Endodermal cell (in vitro differentiated cells): ENCODE measurements around the gene LCE1F. TPM values are rescaled to one million over a fixed set of nuclear protein-coding genes. Genes with fewer than 3 reads are reported as not detected.

ENCODE experiments used
- DNase-seq: peaks from one replicate; pipeline ENCODE4 v3.0.0-alpha.2; 2017
- H3K27ac ChIP-seq: 2 replicates; pipeline ENCODE4 v1.5.1; 2013; ENCODE audit warnings: mild to moderate bottlenecking, low read depth, low read length, moderate library complexity
- H3K27me3 ChIP-seq: 2 replicates; pipeline ENCODE4 v1.6.1; 2013; ENCODE audit warnings: mild to moderate bottlenecking, low read length, moderate library complexity; ENCODE audit not compliant: insufficient read depth, control insufficient read depth, poor library complexity, severe bottlenecking
- H3K36me3 ChIP-seq: 2 replicates; pipeline ENCODE4 v1.7.0; 2013; ENCODE audit warnings: mild to moderate bottlenecking, low read length, moderate library complexity; ENCODE audit not compliant: control insufficient read depth, insufficient read depth
- H3K4me1 ChIP-seq: one replicate; pipeline ENCODE4 v1.7.0; 2013; ENCODE audit warnings: low read length; ENCODE audit not compliant: control insufficient read depth, insufficient read depth
- H3K4me3 ChIP-seq: 2 replicates; pipeline ENCODE4 v1.5.1; 2013; ENCODE audit warnings: mild to moderate bottlenecking, low read length, moderate library complexity
- H3K9ac ChIP-seq: 2 replicates; pipeline ENCODE4 v1.6.1; 2013; ENCODE audit warnings: mild to moderate bottlenecking, low read length, moderate library complexity; ENCODE audit not compliant: poor library complexity, severe bottlenecking; ENCODE audit errors: extremely low read depth
- H3K9me3 ChIP-seq: 2 replicates; pipeline ENCODE4 v1.6.1; 2013; ENCODE audit warnings: mild to moderate bottlenecking, low read length, moderate library complexity; ENCODE audit not compliant: control insufficient read depth
- H3K27ac Mint-ChIP-seq: 2 replicates; pipeline ENCODE4 v1.8.0; 2020; ENCODE audit warnings: mixed read lengths
- H3K27me3 Mint-ChIP-seq: 2 replicates; pipeline ENCODE4 v1.8.0; 2021; ENCODE audit warnings: mild to moderate bottlenecking, mixed read lengths; ENCODE audit not compliant: insufficient read depth
- H3K36me3 Mint-ChIP-seq: 2 replicates; pipeline ENCODE4 v1.8.0; 2020; ENCODE audit warnings: low read depth, mixed read lengths
- H3K4me1 Mint-ChIP-seq: 2 replicates; pipeline ENCODE4 v1.8.0; 2020; ENCODE audit warnings: mixed read lengths
- H3K4me3 Mint-ChIP-seq: 2 replicates; pipeline ENCODE4 v1.8.0; 2020; ENCODE audit warnings: mild to moderate bottlenecking, moderate library complexity, mixed read lengths
- H3K9me3 Mint-ChIP-seq: 2 replicates; pipeline ENCODE4 v1.8.0; 2020; ENCODE audit warnings: mild to moderate bottlenecking, mixed read lengths
- CTCF ChIP-seq: fragments of 200-600 bp; sonication (generic); conservative IDR thresholded peaks from 2 replicates; pipeline ENCODE4 v1.5.0; 2021; ENCODE audit warnings: antibody characterized with exemption, mild to moderate bottlenecking
- WGBS, 2 experiments: methylation state at CpG; one replicate each; pipeline versions ENCODE4 v1.1.5 to v1.1.7; 2013; ENCODE audit warnings: missing lambda C conversion rate in 2 of 2, mixed read lengths in 1 of 2; ENCODE audit not compliant: insufficient coverage in 1 of 2, insufficient read length in 1 of 2; 5-methylcytosine and 5-hydroxymethylcytosine counted together
- total RNA-seq, 2 donors: library from RNA; stranded (reverse); fragmentation: NEBNext Ultra II Directional in 1 of 2; extraction: Animal tissue kit (Norgen Biotek cat#: 25700) in 1 of 2; gene quantifications; 2 replicates in 1 of 2; 3 replicates in 1 of 2; pipeline ENCODE4 v1.2.1, GENCODE V29; 2021

LCE1F gene
- total RNA-seq, 2 donors from 2014 or later = not detected

- Histone ChIP-seq H3K9me3 (peaks cover 77% of the 10 kb centered on the region), H3K27ac (no peak overlapping the region), H3K4me3 (no peak overlapping the region), H3K4me1 (no peaks in the 10 kb centered on the region), H3K36me3 (no peaks in the 10 kb centered on the region), H3K9ac (no peak overlapping the region), H3K27me3 (no peaks in the 10 kb centered on the region)
- Mint-ChIP-seq H3K9me3 (peaks cover 84% of the 10 kb centered on the region), H3K27ac (no peak overlapping the region), H3K4me3 (no peak overlapping the region), H3K36me3 (no peaks in the 10 kb centered on the region), H3K27me3 (no peaks in the 10 kb centered on the region), H3K4me1 (no peaks in the 10 kb centered on the region)
- 20 to 26% methylated on average over 1 of the region's 1 CpG for WGBS, 2 experiments
- no peak for DNase-seq
- TF ChIP-seq CTCF = no peak
Observed at GRCh38 chr1:152753586-152753985, 21.4 kb upstream of the LCE1F start.

GRCh38 chr1:152756872-152757271 is 18.1 kb upstream of the LCE1F start:
- Mint-ChIP-seq H3K27ac (no peak overlapping the region), H3K4me3 (no peak overlapping the region), H3K27me3 (no peaks in the 10 kb centered on the region), H3K36me3 (peaks cover 3% of the 10 kb centered on the region), H3K9me3 (peaks cover 94% of the 10 kb centered on the region), H3K4me1 (no peaks in the 10 kb centered on the region)
- Histone ChIP-seq H3K9me3 (peaks cover 66% of the 10 kb centered on the region), H3K36me3 (no peaks in the 10 kb centered on the region), H3K9ac (no peak overlapping the region), H3K4me3 (no peak overlapping the region), H3K27ac (no peak overlapping the region), H3K27me3 (no peaks in the 10 kb centered on the region), H3K4me1 (no peaks in the 10 kb centered on the region)
- no peak for DNase-seq
- WGBS, 2 experiments = no CpG with 5 or more reads among the region's 2 CpGs
- no peak for TF ChIP-seq CTCF

- H3K9me3 Mint-ChIP-seq = peaks cover 94% of the 10 kb centered on the region
- Histone ChIP-seq H3K36me3 (no peaks in the 10 kb centered on the region), H3K27me3 (no peaks in the 10 kb centered on the region), H3K27ac (no peak within 1 kb of the TSS), H3K9ac (no peak within 1 kb of the TSS), H3K4me1 (no peaks in the 10 kb centered on the region), H3K4me3 (no peak within 1 kb of the TSS), H3K9me3 (peaks cover 62% of the 10 kb centered on the region)
- no peak within 1 kb of the TSS for H3K27ac Mint-ChIP-seq
- TF ChIP-seq CTCF = no peak
- no peaks in the 10 kb centered on the region for H3K4me1 Mint-ChIP-seq
- 56 to 78% methylated on average over 3 to 6 of the region's 6 CpGs for WGBS, 2 experiments
- no peak for DNase-seq
- no peaks in the 10 kb centered on the region for H3K27me3 Mint-ChIP-seq
- H3K4me3 Mint-ChIP-seq = no peak within 1 kb of the TSS
- H3K36me3 Mint-ChIP-seq = peaks cover 3% of the 10 kb centered on the region
Observed at GRCh38 chr1:152757747-152758146, 17.2 kb upstream of the LCE1F start, which contains the start of gene KPRP. Gene KPRP, plus strand, starts transcription at chr1:152758025. Its CDS starts 1,564 bp downstream, at chr1:152759589.
